GM06990 (cell line): ENCODE data around the gene SCYL1.

Source experiments
- DNase-seq: peaks from one replicate; pipeline ENCODE4 v3.0.0-alpha.2; 2011; ENCODE audit not compliant: insufficient read length; ENCODE audit errors: extremely low read depth
- H3K27me3 ChIP-seq: replicated peaks from 2 replicates; pipeline ENCODE4 v1.6.0; 2011; ENCODE audit warnings: low read length; ENCODE audit not compliant: control insufficient read depth, insufficient read depth
- H3K36me3 ChIP-seq: 2 replicates; pipeline ENCODE4 v1.5.1; 2011; ENCODE audit warnings: low read length; ENCODE audit not compliant: control insufficient read depth, insufficient read depth
- H3K4me3 ChIP-seq: replicated peaks from 2 replicates; pipeline ENCODE4 v1.5.1; 2011; ENCODE audit warnings: low read depth, mild to moderate bottlenecking, control low read depth, low read length
- TF ChIP-seq, protein P1 (sequence below): IDR thresholded peaks from 2 replicates; pipeline ENCODE4 v1.5.1; 2011; ENCODE audit warnings: low read length, control low read depth, mild to moderate bottlenecking, inconsistent platforms; ENCODE audit not compliant: insufficient read depth, poor library complexity, severe bottlenecking

Gene SCYL1

DNA sequence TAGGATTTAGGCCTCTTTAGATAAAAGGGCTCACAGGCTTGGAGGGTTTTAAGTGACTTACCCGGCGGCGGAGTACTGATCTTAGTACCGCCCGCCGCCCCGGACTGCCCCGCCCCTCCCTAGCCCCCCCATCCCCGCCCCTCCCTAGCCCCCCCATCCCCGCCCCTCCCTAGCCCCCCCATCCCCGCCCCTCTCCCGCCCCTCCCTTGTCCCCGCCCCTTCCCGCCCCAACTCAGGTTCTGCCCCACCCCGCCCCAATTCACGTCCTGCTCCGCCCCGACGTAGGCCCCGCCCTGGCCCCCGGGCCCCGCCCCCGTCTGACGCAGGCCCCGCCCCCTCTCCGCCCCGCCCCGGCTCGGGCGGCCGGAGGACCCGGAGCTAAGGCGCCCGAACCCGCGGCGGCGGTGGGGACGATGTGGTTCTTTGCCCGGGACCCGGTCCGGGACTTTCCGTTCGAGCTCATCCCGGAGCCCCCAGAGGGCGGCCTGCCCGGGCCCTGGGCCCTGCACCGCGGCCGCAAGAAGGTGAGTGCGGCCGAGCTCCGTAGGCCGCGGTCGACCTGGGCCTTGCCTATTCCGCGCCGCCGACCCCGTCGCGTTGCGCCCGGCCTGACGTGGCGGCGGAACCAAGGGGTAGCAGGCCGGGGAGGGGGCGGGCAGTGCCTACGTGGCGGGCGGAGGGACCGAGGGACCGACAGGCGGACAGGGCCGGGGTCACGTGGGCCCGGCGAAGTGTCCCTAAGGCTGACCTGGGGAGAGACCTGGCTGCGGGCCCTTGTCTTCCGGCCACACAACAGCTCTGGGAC, at the start of gene SCYL1:
SCYL1 (plus strand) TSS at position 343 of the 805 bp plus-strand sequence; CDS start at position 414, 71 bp downstream.
- DNase-seq, result peak; percentile 74
- Histone ChIP-seq H3K36me3 (peaks cover 10% of the 10 kb centered on the region), H3K4me3 (peak within 1 kb of the TSS; percentile 67), H3K27me3 (no peaks in the 10 kb centered on the region)
- TF ChIP-seq, protein P1, sequence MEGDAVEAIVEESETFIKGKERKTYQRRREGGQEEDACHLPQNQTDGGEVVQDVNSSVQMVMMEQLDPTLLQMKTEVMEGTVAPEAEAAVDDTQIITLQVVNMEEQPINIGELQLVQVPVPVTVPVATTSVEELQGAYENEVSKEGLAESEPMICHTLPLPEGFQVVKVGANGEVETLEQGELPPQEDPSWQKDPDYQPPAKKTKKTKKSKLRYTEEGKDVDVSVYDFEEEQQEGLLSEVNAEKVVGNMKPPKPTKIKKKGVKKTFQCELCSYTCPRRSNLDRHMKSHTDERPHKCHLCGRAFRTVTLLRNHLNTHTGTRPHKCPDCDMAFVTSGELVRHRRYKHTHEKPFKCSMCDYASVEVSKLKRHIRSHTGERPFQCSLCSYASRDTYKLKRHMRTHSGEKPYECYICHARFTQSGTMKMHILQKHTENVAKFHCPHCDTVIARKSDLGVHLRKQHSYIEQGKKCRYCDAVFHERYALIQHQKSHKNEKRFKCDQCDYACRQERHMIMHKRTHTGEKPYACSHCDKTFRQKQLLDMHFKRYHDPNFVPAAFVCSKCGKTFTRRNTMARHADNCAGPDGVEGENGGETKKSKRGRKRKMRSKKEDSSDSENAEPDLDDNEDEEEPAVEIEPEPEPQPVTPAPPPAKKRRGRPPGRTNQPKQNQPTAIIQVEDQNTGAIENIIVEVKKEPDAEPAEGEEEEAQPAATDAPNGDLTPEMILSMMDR, result no peak

DNA sequence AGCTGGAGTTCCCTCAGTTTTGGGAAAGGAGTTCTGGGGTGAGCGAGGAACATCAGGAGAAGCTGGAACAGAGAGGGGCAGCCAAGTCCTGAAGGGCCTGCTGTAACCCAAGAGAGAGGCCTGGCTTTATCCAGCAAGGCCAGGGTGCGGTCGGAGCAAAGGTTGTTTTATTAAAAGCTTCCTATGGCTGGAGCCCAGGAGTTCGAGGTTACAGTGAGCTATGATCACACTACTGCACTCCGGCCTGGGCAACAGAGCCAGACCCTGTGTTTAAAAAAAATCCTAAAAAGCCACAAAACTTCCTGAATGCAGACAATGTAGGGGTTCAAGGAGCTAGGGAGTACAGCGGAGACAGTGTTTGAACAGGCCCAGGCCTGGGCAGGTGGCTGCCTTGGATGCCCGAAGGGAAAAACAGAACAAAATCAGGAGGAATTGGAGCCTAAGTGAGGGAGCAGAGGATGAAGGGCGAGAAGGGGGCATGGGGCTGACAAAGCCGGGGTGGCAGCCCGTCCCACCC, 48.2 kb upstream of the SCYL1 start:
- no peak for DNase-seq
- Histone ChIP-seq H3K27me3 (no peaks in the 10 kb centered on the region), H3K36me3 (no peaks in the 10 kb centered on the region), H3K4me3 (peak overlapping the region; percentile 99)
- TF ChIP-seq, protein P1, result no peak

DNA sequence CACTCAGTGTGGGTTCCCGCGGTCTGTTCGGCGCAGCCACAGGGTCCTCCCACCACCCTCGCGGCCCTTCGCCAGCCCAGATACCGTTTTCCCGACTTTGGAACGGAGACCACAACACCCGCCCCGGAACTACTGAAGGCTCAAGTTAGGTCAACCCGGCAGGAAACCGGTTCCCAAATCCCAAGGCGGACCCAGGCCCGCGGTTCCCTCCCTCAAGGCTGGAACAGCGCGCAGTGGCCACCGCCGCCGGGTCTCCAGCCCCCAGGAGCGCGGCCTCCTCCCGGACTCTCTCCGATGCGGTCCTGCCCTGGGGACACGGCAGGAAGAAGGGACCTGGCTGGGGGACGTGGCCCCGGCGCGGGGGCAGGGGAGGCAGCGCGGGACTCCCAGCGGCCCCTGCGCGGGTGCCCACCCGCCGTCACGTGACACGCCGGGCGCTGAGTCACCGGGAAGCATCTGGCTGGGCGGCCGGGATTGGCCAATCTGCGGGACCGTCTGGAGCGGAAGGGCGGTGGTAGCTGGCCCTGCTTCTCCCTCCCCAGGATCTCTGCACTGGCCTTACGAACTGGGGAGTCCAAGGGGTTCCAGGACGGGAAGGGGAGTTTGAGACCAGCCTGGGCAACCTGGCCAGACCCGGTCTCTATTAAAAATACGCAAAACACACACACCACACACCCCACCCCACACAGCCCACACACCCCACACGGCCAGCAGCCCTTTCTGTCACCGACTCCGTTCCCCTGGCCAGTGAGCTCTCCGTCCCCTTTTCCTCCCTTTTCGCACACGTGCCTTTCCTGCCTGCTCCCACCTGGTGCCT, 47.5 kb upstream of the SCYL1 start:
- Histone ChIP-seq H3K36me3 (no peaks in the 10 kb centered on the region), H3K27me3 (no peaks in the 10 kb centered on the region), H3K4me3 (peak overlapping the region; percentile 99)
- TF ChIP-seq, protein P1, result no peak
- DNase-seq, result peak; percentile 93

DNA sequence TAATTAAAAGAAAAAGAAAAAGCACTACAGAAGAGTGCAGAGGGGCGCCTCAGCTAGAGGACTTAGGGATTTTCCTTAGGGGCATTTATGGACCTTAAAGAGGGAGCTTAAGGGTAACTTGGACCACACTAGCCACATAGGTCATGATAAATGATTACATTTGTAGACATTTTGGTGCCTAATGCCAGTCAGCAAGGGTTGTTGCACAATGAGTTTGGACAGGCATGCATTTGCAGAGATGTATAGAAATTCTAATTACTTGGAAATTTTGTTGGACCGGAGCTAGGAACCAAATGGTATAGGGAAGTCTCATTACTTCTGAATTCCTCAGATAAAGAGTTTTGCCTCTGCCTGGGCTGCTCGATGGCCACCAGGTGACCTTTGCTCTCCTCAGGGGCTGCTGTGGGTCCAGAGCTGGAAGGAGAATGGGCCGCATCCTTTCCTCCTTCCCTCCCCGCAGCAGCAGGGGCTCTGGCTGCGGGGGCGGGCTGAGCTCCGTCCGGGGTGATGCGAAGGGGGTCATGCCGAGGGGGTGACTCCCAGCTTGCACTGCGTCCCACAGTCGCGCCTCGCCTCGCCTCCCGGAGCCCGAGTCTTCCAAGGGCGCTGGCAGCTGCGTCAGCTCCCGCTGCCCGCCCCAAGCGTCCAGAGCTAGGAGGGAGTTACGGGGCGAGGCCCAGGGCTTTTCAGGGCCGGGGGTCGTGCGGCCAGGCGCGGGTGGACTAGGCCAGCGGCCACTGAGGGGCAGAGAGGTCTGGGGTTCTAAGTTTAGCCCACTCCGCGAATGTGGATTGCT, 46.3 kb upstream of the SCYL1 start:
- TF ChIP-seq, protein P1, result no peak
- Histone ChIP-seq H3K4me3 (no peak overlapping the region), H3K27me3 (no peaks in the 10 kb centered on the region), H3K36me3 (no peaks in the 10 kb centered on the region)
- DNase-seq, result no peak

DNA sequence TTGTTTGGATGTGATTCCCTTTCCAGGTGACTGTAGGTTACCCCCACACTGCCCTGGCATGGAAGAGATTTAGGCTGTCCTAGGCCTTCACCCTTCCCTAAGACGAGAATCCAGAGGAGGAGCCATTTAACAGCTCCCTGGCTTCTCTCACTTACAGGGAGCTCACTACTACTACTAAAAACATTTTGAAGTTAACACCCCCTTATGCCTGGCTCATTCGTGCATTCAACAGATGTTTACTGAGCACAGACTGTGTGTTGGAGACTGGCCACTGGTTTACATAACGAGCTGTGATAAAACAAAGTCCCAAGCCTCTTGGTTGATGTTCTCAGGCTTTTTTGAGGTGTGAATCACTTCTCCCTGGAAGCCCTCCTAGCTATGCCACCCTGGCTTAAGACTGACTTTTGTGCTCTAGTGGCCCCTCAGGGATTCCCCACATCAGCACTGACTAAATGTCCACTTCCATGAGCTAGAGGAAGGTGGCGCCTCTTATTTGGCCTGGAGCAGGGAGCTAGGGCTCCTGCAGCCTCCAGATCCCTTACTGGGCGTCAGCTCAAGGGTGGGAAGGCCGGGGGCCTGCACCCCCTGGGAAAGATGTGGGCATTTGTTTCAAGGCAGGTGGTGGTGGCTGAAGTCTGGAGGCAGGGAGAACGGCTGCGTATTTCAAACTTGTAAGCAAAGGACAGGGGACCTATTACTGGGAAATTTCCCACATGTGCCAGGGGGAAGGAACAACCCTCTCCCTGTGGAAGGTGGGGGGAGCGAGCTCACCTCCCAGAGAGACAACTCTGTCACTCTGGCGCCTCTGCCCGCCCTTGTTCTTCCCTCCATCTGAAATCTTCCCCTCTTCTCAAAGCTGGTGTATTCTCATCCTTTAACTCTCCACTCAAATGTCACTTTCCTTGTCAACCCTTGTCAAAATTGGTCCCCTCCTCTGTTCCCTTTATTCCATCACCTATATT, 45.4 kb upstream of the SCYL1 start:
- H3K4me3 ChIP-seq, result no peak overlapping the region
- TF ChIP-seq, protein P1, result peak; percentile 13
- no peak for DNase-seq
- no peaks in the 10 kb centered on the region for H3K36me3 ChIP-seq
- H3K27me3 ChIP-seq, result no peaks in the 10 kb centered on the region
